ENCODE data around the gene TSSK1B.

DNA sequence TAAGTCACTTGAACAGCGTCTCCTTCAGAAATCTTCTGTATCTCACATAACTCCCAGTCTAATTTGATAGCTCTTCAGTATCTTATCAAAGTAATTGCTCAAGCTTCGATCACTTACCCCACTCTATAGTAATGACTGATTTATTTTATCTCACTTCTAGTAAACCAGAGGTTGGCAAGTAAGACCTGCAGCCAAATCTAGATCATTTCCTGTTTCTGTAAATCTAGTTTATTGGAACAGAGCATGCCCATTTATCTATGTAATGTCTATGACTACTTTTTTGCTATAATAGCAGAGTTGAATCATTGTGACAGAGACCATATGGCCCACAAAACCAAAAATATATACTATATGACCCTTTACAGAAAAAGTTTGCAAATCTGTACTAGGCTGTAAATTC lies 40.1 kb downstream of the TSSK1B start:
- TF ChIP-seq CTCF (conservative IDR thresholded peaks at IDR 0.05; ENCODE audit: low read depth, low read length) (no peak), NFE2L2 (IDR thresholded peaks at IDR 0.05; ENCODE audit: low read depth, low read length) (no peak), MAZ (IDR thresholded peaks at IDR 0.05; ENCODE audit: borderline replicate concordance, low read depth, low read length) (no peak), POLR2A (IDR thresholded peaks at IDR 0.05; ENCODE audit: low read depth, low read length) (no peak)
- TF ChIP-seq, protein P1, sequence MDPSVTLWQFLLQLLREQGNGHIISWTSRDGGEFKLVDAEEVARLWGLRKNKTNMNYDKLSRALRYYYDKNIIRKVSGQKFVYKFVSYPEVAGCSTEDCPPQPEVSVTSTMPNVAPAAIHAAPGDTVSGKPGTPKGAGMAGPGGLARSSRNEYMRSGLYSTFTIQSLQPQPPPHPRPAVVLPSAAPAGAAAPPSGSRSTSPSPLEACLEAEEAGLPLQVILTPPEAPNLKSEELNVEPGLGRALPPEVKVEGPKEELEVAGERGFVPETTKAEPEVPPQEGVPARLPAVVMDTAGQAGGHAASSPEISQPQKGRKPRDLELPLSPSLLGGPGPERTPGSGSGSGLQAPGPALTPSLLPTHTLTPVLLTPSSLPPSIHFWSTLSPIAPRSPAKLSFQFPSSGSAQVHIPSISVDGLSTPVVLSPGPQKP (IDR thresholded peaks at IDR 0.05; ENCODE audit: borderline replicate concordance, low read depth, low read length) = no peak
